CD14-positive monocyte (primary cell): ENCODE data around the gene NFU1. TPM values are rescaled to one million over a fixed set of nuclear protein-coding genes. Genes with fewer than 3 reads are reported as not detected.

Source experiments
- DNase-seq, 3 donors: peaks; one replicate each; pipeline ENCODE4 v3.0.0-alpha.2; 2011 to 2022
- H2AFZ ChIP-seq: 2 replicates; pipeline ENCODE4 v1.6.0; 2012; ENCODE audit warnings: mild to moderate bottlenecking, low read depth, low read length, inconsistent platforms; ENCODE audit not compliant: insufficient read depth, poor library complexity, severe bottlenecking
- H3K27ac ChIP-seq, 2 donors: 1 replicate in 1 of 2; 2 replicates in 1 of 2; pipeline ENCODE4 v1.5.1; 2012 to 2013; ENCODE audit warnings: low read length in 2 of 2, control low read depth in 1 of 2, inconsistent platforms in 1 of 2, low read depth in 1 of 2, mild to moderate bottlenecking in 1 of 2
- H3K27me3 ChIP-seq, 2 donors: one replicate each; pipeline versions ENCODE4 v1.6.0 to v1.6.1; 2011 to 2013; ENCODE audit warnings: low read length in 2 of 2; ENCODE audit not compliant: control insufficient read depth in 2 of 2, insufficient read depth in 2 of 2
- H3K36me3 ChIP-seq, 2 donors: replicated peaks in 1 of 2; 1 replicate in 1 of 2; 2 replicates in 1 of 2; pipeline versions ENCODE4 v1.5.1 to v1.6.1; 2012 to 2013; ENCODE audit warnings: low read length in 2 of 2, control low read depth in 1 of 2, inconsistent platforms in 1 of 2, mild to moderate bottlenecking in 1 of 2; ENCODE audit not compliant: insufficient read depth in 2 of 2, control insufficient read depth in 1 of 2
- H3K4me1 ChIP-seq, 2 donors: 1 replicate in 1 of 2; 2 replicates in 1 of 2; pipeline versions ENCODE4 v1.5.1 to v1.6.1; 2012 to 2013; ENCODE audit warnings: low read length in 2 of 2, control low read depth in 1 of 2, inconsistent platforms in 1 of 2, mild to moderate bottlenecking in 1 of 2, moderate library complexity in 1 of 2; ENCODE audit not compliant: insufficient read depth in 2 of 2, control insufficient read depth in 1 of 2
- H3K4me2 ChIP-seq: replicated peaks from 2 replicates; pipeline ENCODE3; 2012; ENCODE audit warnings: low read length, moderate library complexity, mild to moderate bottlenecking; ENCODE audit not compliant: poor library complexity, severe bottlenecking; ENCODE audit errors: extremely low read depth
- H3K4me3 ChIP-seq, 3 experiments: fragments of 200-600 bp in 1 of 3; sonication (generic) in 1 of 3; replicated peaks in 1 of 3; 1 replicate in 2 of 3; 2 replicates in 1 of 3; pipeline ENCODE4 v1.5.1; 2011 to 2013; ENCODE audit warnings: low read length in 3 of 3, mild to moderate bottlenecking in 3 of 3, control low read depth in 2 of 3, low read depth in 2 of 3, inconsistent platforms in 1 of 3, moderate library complexity in 1 of 3
- H3K79me2 ChIP-seq: 2 replicates; pipeline ENCODE4 v1.6.0; 2012; ENCODE audit warnings: mild to moderate bottlenecking, control low read depth, inconsistent platforms, low read length, moderate library complexity; ENCODE audit not compliant: insufficient read depth
- H3K9ac ChIP-seq: 2 replicates; pipeline ENCODE4 v1.6.0; 2017; ENCODE audit warnings: low read length, mild to moderate bottlenecking; ENCODE audit not compliant: insufficient read depth, poor library complexity, severe bottlenecking
- H3K9me3 ChIP-seq, 2 donors: replicated peaks in 1 of 2; 1 replicate in 1 of 2; 2 replicates in 1 of 2; pipeline versions ENCODE4 v1.5.1 to v1.6.1; 2012 to 2013; ENCODE audit warnings: low read length in 2 of 2, control low read depth in 1 of 2; ENCODE audit not compliant: control insufficient read depth in 1 of 2, insufficient read depth in 1 of 2
- H4K20me1 ChIP-seq: 2 replicates; pipeline ENCODE4 v1.6.0; 2012; ENCODE audit warnings: mild to moderate bottlenecking, low read length, control low read depth, moderate library complexity; ENCODE audit not compliant: insufficient read depth
- H3K27ac Mint-ChIP-seq, 7 donors: one replicate each; pipeline ENCODE4 v1.8.0; 2020; ENCODE audit warnings: mild to moderate bottlenecking in 7 of 7, mixed read lengths in 7 of 7, moderate library complexity in 6 of 7, inconsistent platforms in 2 of 7
- H3K27me3 Mint-ChIP-seq, 3 donors: one replicate each; pipeline ENCODE4 v1.8.0; 2021 to 2022; ENCODE audit warnings: low read depth in 3 of 3, mild to moderate bottlenecking in 3 of 3, mixed read lengths in 3 of 3, moderate library complexity in 3 of 3, inconsistent platforms in 1 of 3
- H3K36me3 Mint-ChIP-seq, 2 donors: one replicate each; pipeline ENCODE4 v1.8.0; 2020; ENCODE audit warnings: mixed read lengths in 2 of 2, inconsistent platforms in 1 of 2, mild to moderate bottlenecking in 1 of 2
- H3K4me1 Mint-ChIP-seq: one replicate; pipeline ENCODE4 v1.8.0; 2020; ENCODE audit warnings: mild to moderate bottlenecking, mixed read lengths
- H3K4me3 Mint-ChIP-seq, 2 donors: one replicate each; pipeline ENCODE4 v1.8.0; 2020; ENCODE audit warnings: mild to moderate bottlenecking in 2 of 2, mixed read lengths in 2 of 2, moderate library complexity in 1 of 2
- H3K9me3 Mint-ChIP-seq, 7 donors: one replicate each; pipeline ENCODE4 v1.8.0; 2020 to 2022; ENCODE audit warnings: mixed read lengths in 7 of 7, mild to moderate bottlenecking in 6 of 7, moderate library complexity in 6 of 7, inconsistent platforms in 2 of 7
- CTCF ChIP-seq: fragments of 200-600 bp; IDR thresholded peaks from one replicate; pipeline ENCODE4 v1.8.0; 2022; ENCODE audit warnings: antibody characterized with exemption, mild to moderate bottlenecking
- WGBS: methylation state at CpG from one replicate; pipeline ENCODE4 v1.1.5; 2013; ENCODE audit warnings: missing lambda C conversion rate; ENCODE audit not compliant: insufficient coverage; 5-methylcytosine and 5-hydroxymethylcytosine counted together
- intact Hi-C, 2 donors: fragments of 100-400 bp; cut with micrococcal nuclease; formaldehyde crosslinking; loops; one replicate each; pipeline versions ENCODE4 v1.15.0 to v1.15.1; 2023
- polyA plus RNA-seq, 3 donors: library from polyadenylated mRNA; depleted of rRNA in 1 of 3; unstranded in 2 of 3; stranded (reverse) in 1 of 3; fragments of 300-500 nt in 2 of 3; fragments of >200 nt in 1 of 3; fragmentation: Illumina TruSeq in 2 of 3; gene quantifications; 1 replicate in 2 of 3; 2 replicates in 1 of 3; pipeline ENCODE4 v1.2.3, GENCODE V29; 2012 to 2021

NFU1 gene
- polyA plus RNA-seq, 3 donors, result 10.5 to 56.1 (median 43.0) TPM

- Mint-ChIP-seq H3K27me3 (no peaks in the 10 kb centered on the region), H3K27ac (no peak overlapping the region), H3K9me3 (peaks cover 0 to 1% (median 0%) of the 10 kb centered on the region in 7 donors), H3K4me3 (no peak overlapping the region), H3K4me1 (peaks cover 5% of the 10 kb centered on the region), H3K36me3 (peaks cover 51 to 59% of the 10 kb centered on the region in 2 donors)
- TF ChIP-seq CTCF, result no peak
- H3K9ac ChIP-seq, result no peak overlapping the region
- H3K36me3 ChIP-seq, result peaks cover 12 to 74% of the 10 kb centered on the region in 2 donors
- H3K27me3 ChIP-seq, result no peaks in the 10 kb centered on the region
- no peak overlapping the region for H3K4me3 ChIP-seq
- no peak overlapping the region for H3K4me2 ChIP-seq
- WGBS, result no CpG with 5 or more reads among the region's 1 CpG
- H3K27ac ChIP-seq, result no peak overlapping the region
- H4K20me1 ChIP-seq, result no peaks in the 10 kb centered on the region
- no peaks in the 10 kb centered on the region for H3K9me3 ChIP-seq
- no peaks in the 10 kb centered on the region for H3K4me1 ChIP-seq
- no peak overlapping the region for H2AFZ ChIP-seq
- no peaks in the 10 kb centered on the region for H3K79me2 ChIP-seq
- no peak for DNase-seq
- intact Hi-C loops, result no loop called here
Measured at GRCh38 chr2:69481421-69481820, 44.2 kb upstream of the NFU1 start.

- no peak overlapping the region for H2AFZ ChIP-seq
- H3K27me3 Mint-ChIP-seq, result peaks cover 0 to 1% (median 0%) of the 10 kb centered on the region in 3 donors
- H3K4me3 ChIP-seq, result no peak overlapping the region
- H3K9me3 Mint-ChIP-seq, result no peaks in the 10 kb centered on the region
- H3K9ac ChIP-seq, result no peak overlapping the region
- no CpG with 5 or more reads among the region's 1 CpG for WGBS
- no peak overlapping the region for H3K27ac Mint-ChIP-seq
- peaks cover 2% of the 10 kb centered on the region for H3K4me1 Mint-ChIP-seq
- TF ChIP-seq CTCF, result no peak
- no peaks in the 10 kb centered on the region for H4K20me1 ChIP-seq
- peaks cover 53 to 62% of the 10 kb centered on the region in 2 donors for H3K36me3 Mint-ChIP-seq
- peaks cover 30 to 92% of the 10 kb centered on the region in 2 donors for H3K36me3 ChIP-seq
- H3K4me2 ChIP-seq, result no peak overlapping the region
- no peaks in the 10 kb centered on the region for H3K79me2 ChIP-seq
- no peaks in the 10 kb centered on the region for H3K9me3 ChIP-seq
- no peak overlapping the region for H3K27ac ChIP-seq
- H3K27me3 ChIP-seq, result no peaks in the 10 kb centered on the region
- intact Hi-C loops, result no loop called here
- no peak for DNase-seq
- H3K4me3 Mint-ChIP-seq, result no peak overlapping the region
- H3K4me1 ChIP-seq, result no peaks in the 10 kb centered on the region
Measured at GRCh38 chr2:69477627-69478026, 40.4 kb upstream of the NFU1 start.
